ENCODE measurements around the gene TMEM126B. TPM values are rescaled to one million over a fixed set of nuclear protein-coding genes. Genes with fewer than 3 reads are reported as not detected.

The TMEM126B gene
- total and polyA plus RNA-seq, 10 of the 15 experiments (the other 5 are each of a cell fraction or from before 2014, with no cell fraction given) = 36.9 to 117 (median 70.3) TPM

- Histone ChIP-seq H3K9me3 (replicated peaks; ENCODE audit: control insufficient read depth, insufficient read depth, low read length) (no peaks in the 10 kb centered on the region; the same call in 2 of the 3 replicates), H2AFZ (ENCODE audit: control insufficient read depth, low read depth, low read length) (no peak overlapping the region), H3K27ac (ENCODE audit: control insufficient read depth, insufficient read depth) (no peak overlapping the region), H3K79me2 (ENCODE audit: control insufficient read depth, insufficient read depth, low read length) (no peaks in the 10 kb centered on the region), H3K4me3 (no peak overlapping the region), H3K36me3 (ENCODE audit: control insufficient read depth in 2 of 2, insufficient read depth in 2 of 2, low read length in 1 of 2) (no peaks in the 10 kb centered on the region), H3K27me3 (replicated peaks in 1 of 2; ENCODE audit: control insufficient read depth in 2 of 2, insufficient read depth in 2 of 2, low read length in 1 of 2) (no peaks in the 10 kb centered on the region), H3K4me1 (ENCODE audit: control insufficient read depth, insufficient read depth, low read length) (no peaks in the 10 kb centered on the region), H4K20me1 (ENCODE audit: control insufficient read depth, insufficient read depth) (no peaks in the 10 kb centered on the region), H3K4me2 (ENCODE audit: control insufficient read depth, insufficient read depth) (no peak overlapping the region), H3K9ac (ENCODE audit: control insufficient read depth, insufficient read depth, low read length) (no peak overlapping the region)
- ChIA-PET SMC1A (ENCODE audit: uncharacterized antibody, unreplicated experiment) (interaction anchor here (1.1 to 2.1 kb wide), 3 partner anchors 21 to 1030 kb away, joined by 3 to 14 read pairs (median 5); no protein-coding TSS in a partner anchor), POLR2A (no interaction called here), CTCF (interaction anchor here (0.8 to 3.0 kb wide), 7 partner anchors 8 to 1031 kb away, joined by 3 to 17 read pairs (median 4); partner anchors contain the start of genes CCDC83 and TMEM126B), RAD21 (ENCODE audit: unreplicated experiment) (interaction anchor here (1.4 to 1.8 kb wide), 3 partner anchors 809 to 1031 kb away, joined by 4 to 7 read pairs (median 4); no protein-coding TSS in a partner anchor)
- in situ Hi-C loops (cut with MboI) = loop anchor here (10.0 to 25.0 kb wide), 3 partner anchors 805 to 1223 kb away; partner anchors contain the start of gene PRSS23
- intact Hi-C loops (cut with micrococcal nuclease; ENCODE audit: unreplicated experiment) = no loop called here
- DNase-seq (ENCODE audit: low read depth, low spot score) (no peak), ATAC-seq (no peak), FAIRE-seq (no peak)
- 29% methylated on average over 3 of the region's 3 CpGs for WGBS (ENCODE audit: insufficient coverage, insufficient replicate concordance, low lambda C conversion rate, missing lambda C conversion rate)
- no peak for TF ChIP-seq SUZ12 (IDR thresholded peaks at IDR 0.05; ENCODE audit: unreplicated experiment)
- TF ChIP-seq ZBTB33 (IDR thresholded peaks at IDR 0.05) = no peak
- TF ChIP-seq TCF12 (IDR thresholded peaks at IDR 0.05; ENCODE audit: low read depth, low read length) = no peak
- no peak for TF ChIP-seq CBX5 (IDR thresholded peaks at IDR 0.05; ENCODE audit: low read depth)
- no peak for TF ChIP-seq USF1 (IDR thresholded peaks at IDR 0.05; ENCODE audit: borderline replicate concordance, extremely low read length, insufficient read depth, low read depth, low read length)
- no peak for TF ChIP-seq EED (IDR thresholded peaks at IDR 0.05; ENCODE audit: low read depth)
- no peak for TF ChIP-seq NFIC (IDR thresholded peaks at IDR 0.05; ENCODE audit: low read depth, low read length)
- TF ChIP-seq CHD4 (IDR thresholded peaks at IDR 0.05) = no peak
- TF ChIP-seq RFX5 (IDR thresholded peaks at IDR 0.05; ENCODE audit: low read depth, low read length) = no peak
- no peak for TF ChIP-seq PAX5 (IDR thresholded peaks at IDR 0.05; ENCODE audit: borderline replicate concordance, low read depth, low read length)
- no peak for TF ChIP-seq KAT2A (conservative IDR thresholded peaks at IDR 0.05; ENCODE audit: control insufficient read depth, low read depth, low read length)
- TF ChIP-seq EZH2 (IDR thresholded peaks at IDR 0.05; ENCODE audit: borderline replicate concordance, control insufficient read depth, low read depth, low read length) = no peak
- TF ChIP-seq HDAC2 (IDR thresholded peaks at IDR 0.05) = no peak
- BruUV-seq (replicated peaks) = no TSS peak
Observed at GRCh38 chr11:85589373-85589772, 39.0 kb upstream of the TMEM126B start.

Data from GM12878 (cell line).